B cell (primary cell): ENCODE results near the gene OGG1. TPM values are rescaled to one million over a fixed set of nuclear protein-coding genes. Genes with fewer than 3 reads are reported as not detected.

ENCODE experiments used
- ATAC-seq: fragments of 200-7000 bp; cut with Tn5 transposase; one replicate; pipeline ENCODE4 v1.10.0; 2021; ENCODE audit warnings: low read depth, mild to moderate bottlenecking, moderate number of reproducible peaks, moderate library complexity
- CTCF ChIA-PET: fragments of 350-600 bp; sonication (Branson Sonifier 250); formaldehyde crosslinking; loops from one replicate; lab custom pipeline; 2021; ENCODE audit warnings: antibody characterized with exemption, inconsistent platforms; lab: Charles Lee
- POLR2A ChIA-PET: fragments of 350-600 bp; sonication (Branson Sonifier 250); formaldehyde crosslinking; loops from one replicate; lab custom pipeline; 2021; ENCODE audit warnings: antibody characterized with exemption; lab: Charles Lee
- DNase-seq: peaks from one replicate; pipeline ENCODE4 v3.0.0; 2013
- H2AFZ ChIP-seq: 2 replicates; pipeline ENCODE4 v1.6.1; 2012; ENCODE audit warnings: mild to moderate bottlenecking, low read depth, low read length; ENCODE audit not compliant: insufficient read depth, poor library complexity, severe bottlenecking
- H3K27ac ChIP-seq, 2 donors: 1 replicate in 1 of 2; 2 replicates in 1 of 2; pipeline ENCODE4 v1.5.1; 2012 to 2013; ENCODE audit warnings: low read length in 2 of 2, mild to moderate bottlenecking in 2 of 2, moderate library complexity in 1 of 2
- H3K27me3 ChIP-seq, 4 experiments: fragments of 200-600 bp in 1 of 4; sonication (generic) in 1 of 4; replicated peaks in 1 of 4; 1 replicate in 2 of 4; 2 replicates in 2 of 4; pipeline versions ENCODE4 v1.6.1 to v1.7.0; 2013 to 2016; ENCODE audit warnings: low read length in 3 of 4, mild to moderate bottlenecking in 2 of 4, mixed read lengths in 1 of 4, moderate library complexity in 1 of 4; ENCODE audit not compliant: insufficient read depth in 4 of 4, control insufficient read depth in 3 of 4; ENCODE audit errors: control extremely low read depth in 1 of 4
- H3K36me3 ChIP-seq, 2 experiments: replicated peaks in 1 of 2; 1 replicate in 1 of 2; 2 replicates in 1 of 2; pipeline versions ENCODE4 v1.6.1 to v1.7.1; 2013; ENCODE audit warnings: low read length in 1 of 2; ENCODE audit not compliant: insufficient read depth in 2 of 2, control insufficient read depth in 1 of 2; ENCODE audit errors: control extremely low read depth in 1 of 2, extremely low read depth in 1 of 2
- H3K4me1 ChIP-seq, 2 donors: fragments of 200-600 bp in 1 of 2; sonication (generic) in 1 of 2; 1 replicate in 1 of 2; 2 replicates in 1 of 2; pipeline versions ENCODE4 v1.5.1 to v1.6.1; 2013 to 2017; ENCODE audit warnings: low read length in 2 of 2; ENCODE audit not compliant: control insufficient read depth in 2 of 2, insufficient read depth in 2 of 2
- H3K4me2 ChIP-seq: replicated peaks from 2 replicates; pipeline ENCODE3; 2012; ENCODE audit warnings: mild to moderate bottlenecking, low read depth, low read length; ENCODE audit not compliant: poor library complexity, severe bottlenecking
- H3K4me3 ChIP-seq, 5 experiments: fragments of 200-600 bp in 1 of 5; sonication (generic) in 1 of 5; 1 replicate in 3 of 5; 2 replicates in 2 of 5; pipeline versions ENCODE4 v1.5.1 to v1.7.0; 2011 to 2016; ENCODE audit warnings: low read length in 4 of 5, mild to moderate bottlenecking in 4 of 5, low read depth in 2 of 5, control low read depth in 1 of 5, moderate library complexity in 1 of 5; ENCODE audit not compliant: insufficient read depth in 1 of 5; ENCODE audit errors: control extremely low read depth in 1 of 5, extremely low read depth in 1 of 5
- H3K79me2 ChIP-seq: fragments of 200-600 bp; sonication (generic); one replicate; pipeline ENCODE4 v1.6.0; 2016; ENCODE audit warnings: low read length; ENCODE audit not compliant: control insufficient read depth, insufficient read depth
- H3K9ac ChIP-seq: fragments of 200-600 bp; sonication (generic); 2 replicates; pipeline ENCODE4 v1.6.1; 2017; ENCODE audit warnings: mild to moderate bottlenecking, low read length, moderate library complexity
- H3K9me3 ChIP-seq, 3 donors: one replicate each; pipeline versions ENCODE4 v1.6.1 to v1.7.1; 2013; ENCODE audit warnings: low read length in 2 of 3; ENCODE audit not compliant: control insufficient read depth in 2 of 3, insufficient read depth in 1 of 3; ENCODE audit errors: control extremely low read depth in 1 of 3
- H4K20me1 ChIP-seq: 2 replicates; pipeline ENCODE4 v1.6.0; 2012; ENCODE audit warnings: mild to moderate bottlenecking, low read length; ENCODE audit not compliant: insufficient read depth, control insufficient read depth, poor library complexity, severe bottlenecking
- H3K27ac Mint-ChIP-seq: one replicate; pipeline ENCODE4 v1.8.0; 2021; ENCODE audit warnings: mixed read lengths
- H3K27me3 Mint-ChIP-seq: one replicate; pipeline ENCODE4 v1.8.0; 2021; ENCODE audit warnings: mixed read lengths
- H3K4me1 Mint-ChIP-seq: one replicate; pipeline ENCODE4 v1.8.0; 2021; ENCODE audit warnings: mixed read lengths
- H3K4me3 Mint-ChIP-seq: one replicate; pipeline ENCODE4 v1.8.0; 2021; ENCODE audit warnings: mixed read lengths
- H3K9me3 Mint-ChIP-seq: one replicate; pipeline ENCODE4 v1.8.0; 2022; ENCODE audit warnings: mixed read lengths; ENCODE audit not compliant: insufficient read depth
- CTCF ChIP-seq: fragments of 200-600 bp; IDR thresholded peaks from one replicate; pipeline ENCODE4 v1.8.0; 2022; ENCODE audit warnings: antibody characterized with exemption, mild to moderate bottlenecking
- EZH2 ChIP-seq: IDR thresholded peaks from 2 replicates; pipeline ENCODE4 v1.6.1; 2012; ENCODE audit warnings: borderline replicate concordance, low read depth, mild to moderate bottlenecking, moderate library complexity, low read length; ENCODE audit not compliant: insufficient read depth, poor library complexity, severe bottlenecking
- WGBS: methylation state at CpG from one replicate; pipeline ENCODE4 v1.1.5; 2013; ENCODE audit warnings: missing lambda C conversion rate; ENCODE audit not compliant: insufficient coverage; 5-methylcytosine and 5-hydroxymethylcytosine counted together
- intact Hi-C: fragments of 100-400 bp; cut with micrococcal nuclease; formaldehyde crosslinking; loops from one replicate; pipeline ENCODE4 v1.10.0; 2022
- polyA plus RNA-seq: library from polyadenylated mRNA; depleted of rRNA; stranded (reverse); fragments of >200 nt; gene quantifications from 2 replicates; pipeline ENCODE4 v1.2.3, GENCODE V29; 2012
- total RNA-seq, 2 donors: library from RNA; stranded (reverse); fragments of 120-200 nt in 1 of 2; gene quantifications; 1 replicate in 1 of 2; 2 replicates in 1 of 2; pipeline versions ENCODE4 v1.2.3 to v1.2.4, GENCODE V29; 2013 to 2022

Gene OGG1
- total and polyA plus RNA-seq, 2 donors (not counting 1 experiment from before 2014, with no cell fraction given) = 45.6 to 81.6 TPM

GRCh38 chr3:9795207-9795606, 45.5 kb downstream of the OGG1 start:
- Mint-ChIP-seq H3K27ac (peak overlapping the region; percentile 84), H3K9me3 (no peaks in the 10 kb centered on the region), H3K4me3 (peak overlapping the region; percentile 73), H3K27me3 (no peaks in the 10 kb centered on the region), H3K4me1 (peaks cover 59% of the 10 kb centered on the region)
- DNase-seq = peak; percentile 86
- H3K79me2 ChIP-seq = peaks cover 88% of the 10 kb centered on the region
- peak overlapping the region in 1 of 5 experiments; percentile 27 for H3K4me3 ChIP-seq
- H3K27me3 ChIP-seq = no peaks in the 10 kb centered on the region
- no peak overlapping the region for H2AFZ ChIP-seq
- intact Hi-C loops = loop anchor here (1.0 kb wide), 2 partner anchors 14 to 191 kb away; partner anchors contain the start of gene EMC3
- no peaks in the 10 kb centered on the region for H3K9me3 ChIP-seq
- peak overlapping the region; percentile 98 for H3K4me2 ChIP-seq
- ATAC-seq = peak; percentile 29
- 20% methylated on average over 5 of the region's 5 CpGs for WGBS
- H4K20me1 ChIP-seq = peaks cover 61% of the 10 kb centered on the region
- peaks cover 52 to 64% of the 10 kb centered on the region in 2 donors for H3K4me1 ChIP-seq
- H3K36me3 ChIP-seq = peaks cover 17 to 44% of the 10 kb centered on the region in 2 experiments
- H3K27ac ChIP-seq = peak overlapping the region; percentile 93 to 99
- CTCF ChIA-PET = interaction anchor here (0.6 to 2.0 kb wide), 8 partner anchors 10 to 315 kb away, joined by 3 to 5 read pairs (median 5); partner anchors contain the start of gene FANCD2
- H3K9ac ChIP-seq = peak overlapping the region; percentile 10
- TF ChIP-seq EZH2 (no peak), CTCF (no peak)
- POLR2A ChIA-PET = interaction anchor here (0.7 to 1.4 kb wide), 9 partner anchors 12 to 422 kb away, joined by 3 to 10 read pairs (median 4); partner anchors contain the start of genes BRPF1, MTMR14, OGG1 and RPUSD3

GRCh38 chr3:9797196-9797945, 47.6 kb downstream of the OGG1 start:
- Histone ChIP-seq H3K9me3 (no peaks in the 10 kb centered on the region), H3K27ac (peak overlapping the region in 1 of 2 donors; percentile 99), H3K36me3 (peaks cover 17 to 56% of the 10 kb centered on the region in 2 experiments), H3K4me3 (no peak overlapping the region), H3K4me2 (no peak overlapping the region), H3K79me2 (peaks cover 87% of the 10 kb centered on the region), H3K9ac (no peak overlapping the region), H2AFZ (no peak overlapping the region), H3K27me3 (no peaks in the 10 kb centered on the region), H4K20me1 (peaks cover 77% of the 10 kb centered on the region), H3K4me1 (peaks cover 41 to 46% of the 10 kb centered on the region in 2 donors)
- ChIA-PET CTCF (interaction anchor here (0.5 to 2.4 kb wide), 2 partner anchors 11 to 15 kb away, joined by 3 to 6 read pairs; no protein-coding TSS in a partner anchor), POLR2A (interaction anchor here (0.7 kb wide), 1 partner anchor 8 kb away, joined by 5 read pairs; no protein-coding TSS in a partner anchor)
- intact Hi-C loops = no loop called here
- no peaks in the 10 kb centered on the region for H3K9me3 Mint-ChIP-seq
- peak overlapping the region; percentile 18 for H3K4me3 Mint-ChIP-seq
- ATAC-seq = no peak
- TF ChIP-seq EZH2 = no peak
- TF ChIP-seq CTCF = no peak
- WGBS = 95% methylated on average over 2 of the region's 12 CpGs
- peaks cover 42% of the 10 kb centered on the region for H3K4me1 Mint-ChIP-seq
- peak overlapping the region; percentile 65 for H3K27ac Mint-ChIP-seq
- DNase-seq = no peak
- no peaks in the 10 kb centered on the region for H3K27me3 Mint-ChIP-seq
